BJ (cell line): ENCODE measurements around the gene CFAP46. TPM values are rescaled to one million over a fixed set of nuclear protein-coding genes. Genes with fewer than 3 reads are reported as not detected.

ENCODE experiments used
- CTCF ChIA-PET: fragments of 350-600 bp; formaldehyde crosslinking; extraction: SDS; loops from one replicate; lab custom pipeline; 2021; ENCODE audit warnings: antibody characterized with exemption, inconsistent platforms; lab: Yijun Ruan, JAX
- POLR2A ChIA-PET: fragments of 300-600 bp; sonication (Branson Sonifier 250); formaldehyde crosslinking; extraction: SDS; loops from one replicate; lab custom pipeline; 2021; ENCODE audit warnings: antibody characterized with exemption; lab: Charles Lee
- DNase-seq: peaks from one replicate; pipeline ENCODE4 v3.0.0-alpha.2; 2011; ENCODE audit warnings: low read depth
- H3K27me3 ChIP-seq: 2 replicates; pipeline ENCODE4 v1.6.0; 2011; ENCODE audit warnings: low read length; ENCODE audit not compliant: control insufficient read depth, insufficient read depth
- H3K36me3 ChIP-seq: 2 replicates; pipeline ENCODE4 v1.5.1; 2011; ENCODE audit warnings: low read length; ENCODE audit not compliant: control insufficient read depth, insufficient read depth
- H3K4me3 ChIP-seq: 2 replicates; pipeline ENCODE4 v1.5.1; 2011; ENCODE audit warnings: low read depth, mild to moderate bottlenecking, control low read depth, low read length
- polyA plus RNA-seq: library from polyadenylated mRNA; depleted of rRNA; stranded (reverse); fragments of >200 nt; gene quantifications from 2 replicates; pipeline ENCODE4 v1.2.3, GENCODE V29; 2011
- TF ChIP-seq, protein P1 (sequence below): IDR thresholded peaks from 2 replicates; pipeline ENCODE4 v1.5.1; 2011; ENCODE audit warnings: low read depth, mild to moderate bottlenecking, control low read depth, inconsistent platforms, low read length, moderate library complexity; ENCODE audit not compliant: insufficient read depth

Gene CFAP46
- polyA plus RNA-seq, 1 experiment = 1.8 TPM

- Histone ChIP-seq H3K4me3 (no peak overlapping the region), H3K36me3 (no peaks in the 10 kb centered on the region), H3K27me3 (no peaks in the 10 kb centered on the region)
- TF ChIP-seq, protein P1, sequence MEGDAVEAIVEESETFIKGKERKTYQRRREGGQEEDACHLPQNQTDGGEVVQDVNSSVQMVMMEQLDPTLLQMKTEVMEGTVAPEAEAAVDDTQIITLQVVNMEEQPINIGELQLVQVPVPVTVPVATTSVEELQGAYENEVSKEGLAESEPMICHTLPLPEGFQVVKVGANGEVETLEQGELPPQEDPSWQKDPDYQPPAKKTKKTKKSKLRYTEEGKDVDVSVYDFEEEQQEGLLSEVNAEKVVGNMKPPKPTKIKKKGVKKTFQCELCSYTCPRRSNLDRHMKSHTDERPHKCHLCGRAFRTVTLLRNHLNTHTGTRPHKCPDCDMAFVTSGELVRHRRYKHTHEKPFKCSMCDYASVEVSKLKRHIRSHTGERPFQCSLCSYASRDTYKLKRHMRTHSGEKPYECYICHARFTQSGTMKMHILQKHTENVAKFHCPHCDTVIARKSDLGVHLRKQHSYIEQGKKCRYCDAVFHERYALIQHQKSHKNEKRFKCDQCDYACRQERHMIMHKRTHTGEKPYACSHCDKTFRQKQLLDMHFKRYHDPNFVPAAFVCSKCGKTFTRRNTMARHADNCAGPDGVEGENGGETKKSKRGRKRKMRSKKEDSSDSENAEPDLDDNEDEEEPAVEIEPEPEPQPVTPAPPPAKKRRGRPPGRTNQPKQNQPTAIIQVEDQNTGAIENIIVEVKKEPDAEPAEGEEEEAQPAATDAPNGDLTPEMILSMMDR = no peak
- CTCF ChIA-PET = no interaction called here
- no peak for DNase-seq
- POLR2A ChIA-PET = no interaction called here
These were observed 43.2 kb upstream of the CFAP46 start for GRCh38 chr10:132985546-132985900.

- ChIA-PET CTCF (no interaction called here), POLR2A (no interaction called here)
- DNase-seq = no peak
- Histone ChIP-seq H3K27me3 (no peaks in the 10 kb centered on the region), H3K4me3 (no peak overlapping the region), H3K36me3 (no peaks in the 10 kb centered on the region)
- TF ChIP-seq, protein P1 = no peak
These were observed 42.6 kb upstream of the CFAP46 start for GRCh38 chr10:132984801-132985545.

DNA sequence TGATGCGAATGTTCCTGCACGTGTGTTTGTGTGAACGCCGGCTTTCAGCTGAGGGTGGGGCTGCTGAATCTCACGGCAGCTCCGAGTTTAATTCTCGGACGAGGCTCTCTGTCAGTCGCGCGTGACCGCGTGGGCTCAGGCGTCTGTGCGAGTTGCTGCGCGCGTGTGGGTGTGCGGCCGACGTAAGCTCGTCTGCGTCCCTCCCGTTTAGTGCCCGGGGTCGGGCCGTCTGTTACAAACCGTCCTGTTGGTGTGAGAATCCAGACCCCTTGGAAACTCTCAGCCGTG lies 41.6 kb upstream of the CFAP46 start:
- H3K4me3 ChIP-seq = no peak overlapping the region
- ChIA-PET POLR2A (no interaction called here), CTCF (interaction anchor here (0.6 to 1.1 kb wide), 2 partner anchors 11 to 838 kb away, joined by 3 read pairs; no protein-coding TSS in a partner anchor)
- H3K27me3 ChIP-seq = no peaks in the 10 kb centered on the region
- H3K36me3 ChIP-seq = no peaks in the 10 kb centered on the region
- TF ChIP-seq, protein P1 = no peak
- DNase-seq = no peak

DNA sequence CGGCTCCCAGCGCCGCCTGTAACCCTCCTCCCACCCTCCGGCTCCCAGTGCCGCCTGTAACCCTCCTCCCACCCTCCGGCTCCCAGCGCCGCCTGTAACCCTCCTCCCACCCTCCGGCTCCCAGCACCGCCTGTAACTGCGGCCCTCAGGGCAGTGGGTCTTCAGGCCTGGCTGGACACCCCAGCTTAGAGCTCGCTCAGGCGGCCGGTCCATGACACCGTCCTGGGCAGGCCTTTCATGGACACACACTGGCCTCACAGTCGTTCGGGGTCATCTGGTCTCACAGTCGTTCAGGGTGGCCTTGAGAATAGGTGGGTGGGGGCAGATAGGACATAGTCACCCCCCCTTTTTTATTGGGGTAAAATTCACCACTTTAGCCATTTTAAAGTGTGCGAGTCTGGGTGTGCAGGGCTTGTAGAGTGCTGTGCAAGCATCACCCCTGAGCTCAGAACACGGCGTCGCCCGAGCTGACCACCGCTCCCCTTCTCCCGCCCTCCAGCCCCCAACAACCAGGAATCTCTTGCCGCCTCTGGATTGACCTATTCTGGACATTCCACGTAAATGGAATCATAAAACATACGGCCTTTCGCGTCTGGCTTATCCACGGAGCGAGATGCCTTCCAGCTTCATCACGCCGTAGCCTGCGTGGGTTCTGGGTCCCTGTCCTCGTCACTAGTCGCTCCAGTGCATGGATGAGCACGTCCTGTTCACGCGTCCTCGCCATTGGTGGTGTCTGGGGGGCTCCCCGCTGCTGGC lies 41.1 kb upstream of the CFAP46 start:
- no peak overlapping the region for H3K4me3 ChIP-seq
- no peaks in the 10 kb centered on the region for H3K27me3 ChIP-seq
- ChIA-PET POLR2A (no interaction called here), CTCF (interaction anchor here (0.6 to 1.1 kb wide), 2 partner anchors 12 to 838 kb away, joined by 3 read pairs; no protein-coding TSS in a partner anchor)
- H3K36me3 ChIP-seq = no peaks in the 10 kb centered on the region
- TF ChIP-seq, protein P1 = no peak
- DNase-seq = no peak

- Histone ChIP-seq H3K36me3 (no peaks in the 10 kb centered on the region), H3K4me3 (no peak overlapping the region), H3K27me3 (no peaks in the 10 kb centered on the region)
- ChIA-PET POLR2A (no interaction called here), CTCF (no interaction called here)
- DNase-seq = no peak
- TF ChIP-seq, protein P1 = no peak
These were observed 40.1 kb upstream of the CFAP46 start for GRCh38 chr10:132982301-132982989.
